Brain microvascular endothelial cell (primary cell): ENCODE results near the gene HELB.

Source experiments
- DNase-seq: peaks from one replicate; pipeline ENCODE4 v3.0.0-alpha.2; 2020
- H3K27ac ChIP-seq: fragments of 250-450 bp; sonication (Bioruptor Pico); 2 replicates; pipeline ENCODE4 v1.5.1; 2020; ENCODE audit warnings: mild to moderate bottlenecking, moderate library complexity
- H3K27me3 ChIP-seq: fragments of 250-450 bp; sonication (Bioruptor Pico); replicated peaks from 2 replicates; pipeline ENCODE4 v1.5.1; 2020; ENCODE audit warnings: mild to moderate bottlenecking
- H3K36me3 ChIP-seq: fragments of 250-450 bp; sonication (Bioruptor Pico); replicated peaks from 2 replicates; pipeline ENCODE4 v1.5.1; 2020; ENCODE audit warnings: mild to moderate bottlenecking
- H3K4me3 ChIP-seq: 2 replicates; pipeline ENCODE4 v1.5.1; 2011; ENCODE audit warnings: low read depth, mild to moderate bottlenecking, control low read depth, low read length, moderate library complexity
- in situ Hi-C: cut with HindIII; loops from 2 replicates; pipeline ENCODE4 v1.10.0; 2017; ENCODE audit warnings: low sequenced_read_pairs, low pct_ligation_motif_present
- TF ChIP-seq, protein P1 (sequence below): IDR thresholded peaks from 2 replicates; pipeline ENCODE4 v1.5.1; 2011; ENCODE audit warnings: low read depth, mild to moderate bottlenecking, moderate library complexity, low read length, control low read depth, inconsistent platforms; ENCODE audit errors: missing control alignments

Gene HELB

GRCh38 chr12:66301944-66302826, at the start of gene HELB:
TSS of gene HELB (plus strand) at chr12:66302493. CDS start at chr12:66302604, 111 bp downstream.
- Histone ChIP-seq H3K27me3 (no peaks in the 10 kb centered on the region), H3K4me3 (peak within 1 kb of the TSS; percentile 75), H3K36me3 (no peaks in the 10 kb centered on the region), H3K27ac (no peak within 1 kb of the TSS)
- in situ Hi-C loops, result no loop called here
- DNase-seq, result peak; percentile 97
- TF ChIP-seq, protein P1, sequence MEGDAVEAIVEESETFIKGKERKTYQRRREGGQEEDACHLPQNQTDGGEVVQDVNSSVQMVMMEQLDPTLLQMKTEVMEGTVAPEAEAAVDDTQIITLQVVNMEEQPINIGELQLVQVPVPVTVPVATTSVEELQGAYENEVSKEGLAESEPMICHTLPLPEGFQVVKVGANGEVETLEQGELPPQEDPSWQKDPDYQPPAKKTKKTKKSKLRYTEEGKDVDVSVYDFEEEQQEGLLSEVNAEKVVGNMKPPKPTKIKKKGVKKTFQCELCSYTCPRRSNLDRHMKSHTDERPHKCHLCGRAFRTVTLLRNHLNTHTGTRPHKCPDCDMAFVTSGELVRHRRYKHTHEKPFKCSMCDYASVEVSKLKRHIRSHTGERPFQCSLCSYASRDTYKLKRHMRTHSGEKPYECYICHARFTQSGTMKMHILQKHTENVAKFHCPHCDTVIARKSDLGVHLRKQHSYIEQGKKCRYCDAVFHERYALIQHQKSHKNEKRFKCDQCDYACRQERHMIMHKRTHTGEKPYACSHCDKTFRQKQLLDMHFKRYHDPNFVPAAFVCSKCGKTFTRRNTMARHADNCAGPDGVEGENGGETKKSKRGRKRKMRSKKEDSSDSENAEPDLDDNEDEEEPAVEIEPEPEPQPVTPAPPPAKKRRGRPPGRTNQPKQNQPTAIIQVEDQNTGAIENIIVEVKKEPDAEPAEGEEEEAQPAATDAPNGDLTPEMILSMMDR, result no peak

DNA sequence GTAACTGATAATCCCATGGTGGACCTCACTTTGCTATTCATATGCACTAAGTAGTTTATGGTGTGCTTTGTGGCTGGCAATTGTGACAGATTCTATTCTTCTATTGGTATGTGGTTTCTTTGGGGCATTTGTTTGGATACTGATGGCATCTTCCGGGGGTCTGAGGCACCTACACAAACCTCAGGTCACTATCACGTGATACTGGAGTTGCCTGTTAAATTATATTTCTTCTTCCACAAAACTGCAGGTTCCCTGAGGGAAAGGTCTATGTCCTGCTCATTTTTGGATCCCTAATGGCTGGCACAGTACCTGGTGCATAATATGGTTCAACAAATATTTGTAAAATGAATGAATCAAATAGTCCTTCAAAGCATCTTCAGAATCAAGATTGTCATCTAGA, 49.5 kb upstream of the HELB start:
- Histone ChIP-seq H3K36me3 (no peaks in the 10 kb centered on the region), H3K4me3 (no peak overlapping the region), H3K27ac (no peak overlapping the region), H3K27me3 (no peaks in the 10 kb centered on the region)
- TF ChIP-seq, protein P1, result no peak
- in situ Hi-C loops, result no loop called here
- no peak for DNase-seq

GRCh38 chr12:66255737-66256136, 46.6 kb upstream of the HELB start:
- Histone ChIP-seq H3K4me3 (no peak overlapping the region), H3K36me3 (no peaks in the 10 kb centered on the region), H3K27ac (no peak overlapping the region), H3K27me3 (no peaks in the 10 kb centered on the region)
- no peak for DNase-seq
- in situ Hi-C loops, result no loop called here
- TF ChIP-seq, protein P1, result no peak

DNA sequence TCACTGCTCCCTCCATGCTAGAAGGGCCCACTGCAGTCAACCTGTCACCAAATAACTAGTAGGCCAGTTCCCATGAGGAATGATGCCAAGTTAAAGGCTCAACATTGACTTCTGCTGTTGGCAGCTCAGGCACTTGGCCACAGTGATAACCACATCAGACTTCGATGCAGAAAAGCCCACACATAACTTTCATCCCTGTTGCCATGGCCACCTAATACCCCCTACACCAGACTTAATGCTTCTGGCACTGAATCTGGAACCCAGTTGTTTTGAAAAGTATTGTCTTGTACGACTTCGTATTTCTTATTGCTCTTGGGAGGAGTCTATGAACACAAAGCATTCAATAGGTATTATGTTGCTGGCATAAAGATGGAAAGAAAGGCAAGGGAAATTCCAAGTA, 44.3 kb upstream of the HELB start:
- TF ChIP-seq, protein P1, result no peak
- Histone ChIP-seq H3K27ac (no peak overlapping the region), H3K4me3 (no peak overlapping the region), H3K27me3 (no peaks in the 10 kb centered on the region), H3K36me3 (no peaks in the 10 kb centered on the region)
- in situ Hi-C loops, result no loop called here
- DNase-seq, result no peak

GRCh38 chr12:66262737-66263136, 39.6 kb upstream of the HELB start:
- in situ Hi-C loops, result no loop called here

More at GRCh38 chr12:66262737-66263136, 39.6 kb upstream of the HELB start:
- TF ChIP-seq, protein P1, result no peak
- Histone ChIP-seq H3K27me3 (no peaks in the 10 kb centered on the region), H3K4me3 (no peak overlapping the region), H3K27ac (no peak overlapping the region), H3K36me3 (no peaks in the 10 kb centered on the region)
- DNase-seq, result no peak
